Left lung (tissue), 10 donors: ENCODE results near the gene SYDE1. TPM values are rescaled to one million over a fixed set of nuclear protein-coding genes. Genes with fewer than 3 reads are reported as not detected.

Experiments used
- ATAC-seq: fragments of 200-7000 bp; cut with Tn5 transposase; one replicate; pipeline ENCODE4 v1.9.1; 2020; ENCODE audit warnings: moderate library complexity
- DNase-seq, 4 donors: peaks; one replicate each; pipeline ENCODE4 v3.0.0-alpha.2; 2013 to 2020
- H3K27ac ChIP-seq, 2 donors: fragments of 200-600 bp; sonication (generic) in 1 of 2; one replicate each; pipeline versions ENCODE4 v1.5.0 to v1.8.0; 2020 to 2021
- H3K27me3 ChIP-seq, 2 donors: fragments of 200-600 bp; sonication (generic) in 1 of 2; one replicate each; pipeline versions ENCODE4 v1.5.0 to v1.8.0; 2020 to 2021
- H3K36me3 ChIP-seq, 2 donors: fragments of 200-600 bp; sonication (generic) in 1 of 2; one replicate each; pipeline versions ENCODE4 v1.5.0 to v1.8.0; 2020 to 2021
- H3K4me1 ChIP-seq, 2 donors: fragments of 200-600 bp; one replicate each; pipeline ENCODE4 v1.8.0; 2021
- H3K4me3 ChIP-seq, 2 donors: fragments of 200-600 bp; sonication (generic) in 1 of 2; one replicate each; pipeline versions ENCODE4 v1.5.0 to v1.8.0; 2020 to 2021; ENCODE audit warnings: mild to moderate bottlenecking in 1 of 2
- H3K9me3 ChIP-seq, 2 donors: fragments of 200-600 bp; sonication (generic) in 1 of 2; one replicate each; pipeline versions ENCODE4 v1.5.0 to v1.8.0; 2020 to 2021
- intact Hi-C, 2 donors: fragments of 100-400 bp; cut with DNase I; formaldehyde crosslinking; loops; one replicate each; pipeline versions ENCODE4 v1.11.2 to v1.14.2; 2022
- polyA plus RNA-seq, 6 donors: library from polyadenylated mRNA; unstranded; fragments of 120-200 nt; gene quantifications; one replicate each; pipeline ENCODE4 v1.2.1, GENCODE V29; 2013; ENCODE audit not compliant: insufficient read length in 6 of 6
- total RNA-seq, 2 donors: library from RNA; stranded (reverse); fragmentation: NEBNext Ultra II Directional; extraction: Animal tissue kit (Norgen Biotek cat#: 25700); gene quantifications; one replicate each; pipeline ENCODE4 v1.2.1, GENCODE V29; 2021
- TF ChIP-seq, protein P1 (sequence below), 2 donors: fragments of 200-600 bp; sonication (generic) in 1 of 2; IDR thresholded peaks; one replicate each; pipeline versions ENCODE4 v1.5.0 to v1.8.0; 2021; ENCODE audit warnings: antibody characterized with exemption in 2 of 2
- donor health status: DM: no; HTN: yes; CAD: no.
- donor health status: DM: no; HTN: no; CAD: no.

SYDE1 gene
- total and polyA plus RNA-seq, 8 donors, result 16.6 to 33.8 (median 22.5) TPM

DNA sequence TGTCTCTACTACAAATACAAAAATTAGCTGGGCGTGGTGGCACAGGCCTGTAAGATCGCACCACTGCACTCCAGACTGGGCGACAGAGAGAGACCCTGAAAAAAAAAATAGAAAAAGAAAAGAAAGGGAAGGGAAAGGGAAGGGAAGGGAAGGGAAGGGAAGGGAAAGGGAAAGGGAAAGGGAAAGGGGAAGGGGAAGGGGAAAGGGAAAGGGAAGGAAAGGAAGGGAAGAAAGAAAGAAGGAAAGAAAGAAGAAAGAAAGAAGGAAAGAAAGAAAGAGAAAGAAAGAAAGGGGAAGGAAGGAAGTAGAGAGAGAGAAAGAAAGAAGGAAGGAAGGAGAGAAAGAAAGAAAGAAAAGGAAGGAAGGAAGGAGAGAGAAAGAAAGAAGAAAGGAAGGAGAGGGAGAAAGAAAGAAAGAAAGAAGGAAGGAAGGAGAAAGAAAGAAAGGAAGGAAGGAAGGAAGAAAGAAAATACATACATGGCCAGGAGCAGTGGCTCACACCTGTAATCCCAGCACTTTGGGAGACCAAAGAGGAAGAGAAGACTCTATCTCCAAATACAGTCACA lies 8.1 kb upstream of the SYDE1 start:
- Histone ChIP-seq H3K36me3 (no peaks in the 10 kb centered on the region), H3K4me3 (no peak overlapping the region), H3K9me3 (peaks cover 0 to 7% of the 10 kb centered on the region in 2 donors), H3K27ac (no peak overlapping the region), H3K27me3 (no peaks in the 10 kb centered on the region), H3K4me1 (no peaks in the 10 kb centered on the region)
- intact Hi-C loops, result loop anchor here in 1 of 2 donors (10.0 kb wide), 1 partner anchor 456 kb away; no protein-coding TSS in a partner anchor
- TF ChIP-seq, protein P1, sequence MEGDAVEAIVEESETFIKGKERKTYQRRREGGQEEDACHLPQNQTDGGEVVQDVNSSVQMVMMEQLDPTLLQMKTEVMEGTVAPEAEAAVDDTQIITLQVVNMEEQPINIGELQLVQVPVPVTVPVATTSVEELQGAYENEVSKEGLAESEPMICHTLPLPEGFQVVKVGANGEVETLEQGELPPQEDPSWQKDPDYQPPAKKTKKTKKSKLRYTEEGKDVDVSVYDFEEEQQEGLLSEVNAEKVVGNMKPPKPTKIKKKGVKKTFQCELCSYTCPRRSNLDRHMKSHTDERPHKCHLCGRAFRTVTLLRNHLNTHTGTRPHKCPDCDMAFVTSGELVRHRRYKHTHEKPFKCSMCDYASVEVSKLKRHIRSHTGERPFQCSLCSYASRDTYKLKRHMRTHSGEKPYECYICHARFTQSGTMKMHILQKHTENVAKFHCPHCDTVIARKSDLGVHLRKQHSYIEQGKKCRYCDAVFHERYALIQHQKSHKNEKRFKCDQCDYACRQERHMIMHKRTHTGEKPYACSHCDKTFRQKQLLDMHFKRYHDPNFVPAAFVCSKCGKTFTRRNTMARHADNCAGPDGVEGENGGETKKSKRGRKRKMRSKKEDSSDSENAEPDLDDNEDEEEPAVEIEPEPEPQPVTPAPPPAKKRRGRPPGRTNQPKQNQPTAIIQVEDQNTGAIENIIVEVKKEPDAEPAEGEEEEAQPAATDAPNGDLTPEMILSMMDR (IDR thresholded peaks at IDR 0.05), result no peak
- DNase-seq, result no peak
- ATAC-seq, result no peak

DNA sequence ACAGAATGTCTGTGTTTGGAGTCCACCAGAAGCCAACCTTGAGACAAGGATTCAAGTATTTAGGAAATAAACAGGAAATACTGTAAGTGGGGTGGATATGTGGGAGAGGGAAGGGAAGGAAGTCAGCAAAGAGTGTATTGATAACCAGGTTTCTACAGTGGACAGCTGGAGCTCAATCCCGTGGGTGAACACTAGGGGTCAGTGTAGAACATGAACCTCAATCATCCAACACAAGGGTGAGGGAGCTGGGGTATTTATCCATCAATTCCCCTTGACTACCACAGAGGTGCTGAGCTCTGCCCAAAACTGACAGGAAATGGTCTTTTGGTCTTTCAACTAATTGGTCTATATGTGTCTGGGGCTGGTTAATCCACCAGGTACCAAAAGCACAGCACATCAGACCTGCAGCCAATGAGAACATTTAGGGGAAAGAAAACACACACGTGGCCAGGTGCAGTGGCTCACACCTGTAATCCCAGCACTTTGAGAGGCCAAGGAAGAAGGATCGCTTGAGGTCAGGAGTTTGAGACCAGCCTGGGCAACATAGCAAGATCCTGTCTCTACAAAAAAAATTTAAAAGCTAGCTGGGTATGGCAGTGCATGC lies 5.6 kb upstream of the SYDE1 start:
- Histone ChIP-seq H3K27me3 (peaks cover 0 to 9% of the 10 kb centered on the region in 2 donors), H3K4me1 (no peaks in the 10 kb centered on the region), H3K9me3 (peaks cover 0 to 14% of the 10 kb centered on the region in 2 donors), H3K36me3 (no peaks in the 10 kb centered on the region), H3K4me3 (no peak overlapping the region), H3K27ac (no peak overlapping the region)
- intact Hi-C loops, result loop anchor here in 1 of 2 donors (5.0 kb wide), 1 partner anchor 51 kb away; no protein-coding TSS in a partner anchor
- ATAC-seq, result peak; percentile 82
- peak in 1 of 4 donors; percentile 36 for DNase-seq
- TF ChIP-seq, protein P1 (IDR thresholded peaks at IDR 0.05), result peak; percentile 67 to 76

DNA sequence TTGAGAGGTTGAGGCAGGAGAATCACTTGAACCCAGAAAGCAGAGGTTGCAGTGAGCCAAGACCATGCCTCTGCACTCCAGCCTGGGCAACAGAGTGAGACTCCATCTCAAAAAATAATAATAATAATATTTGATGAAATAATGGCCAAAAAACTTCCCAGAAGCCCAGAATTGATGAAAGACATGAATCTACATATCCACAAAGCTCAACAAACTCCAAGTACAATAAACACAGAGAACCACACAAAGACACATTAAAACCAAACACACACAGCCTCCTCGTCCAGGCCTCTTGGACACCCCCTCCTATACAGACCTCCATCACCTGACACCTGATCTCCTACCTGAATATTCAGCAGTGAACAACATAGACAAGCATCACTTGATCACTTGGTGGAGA lies 3.2 kb upstream of the SYDE1 start:
- ATAC-seq (no peak), DNase-seq (no peak)
- Histone ChIP-seq H3K36me3 (peaks cover 0 to 1% of the 10 kb centered on the region in 2 donors), H3K9me3 (peaks cover 0 to 14% of the 10 kb centered on the region in 2 donors), H3K4me1 (peaks cover 0 to 17% of the 10 kb centered on the region in 2 donors), H3K27me3 (peaks cover 0 to 32% of the 10 kb centered on the region in 2 donors), H3K27ac (no peak overlapping the region), H3K4me3 (no peak overlapping the region)
- intact Hi-C loops, result loop anchor here in 1 of 2 donors (5.0 kb wide), 1 partner anchor 48 kb away; no protein-coding TSS in a partner anchor
- TF ChIP-seq, protein P1 (IDR thresholded peaks at IDR 0.05), result no peak

DNA sequence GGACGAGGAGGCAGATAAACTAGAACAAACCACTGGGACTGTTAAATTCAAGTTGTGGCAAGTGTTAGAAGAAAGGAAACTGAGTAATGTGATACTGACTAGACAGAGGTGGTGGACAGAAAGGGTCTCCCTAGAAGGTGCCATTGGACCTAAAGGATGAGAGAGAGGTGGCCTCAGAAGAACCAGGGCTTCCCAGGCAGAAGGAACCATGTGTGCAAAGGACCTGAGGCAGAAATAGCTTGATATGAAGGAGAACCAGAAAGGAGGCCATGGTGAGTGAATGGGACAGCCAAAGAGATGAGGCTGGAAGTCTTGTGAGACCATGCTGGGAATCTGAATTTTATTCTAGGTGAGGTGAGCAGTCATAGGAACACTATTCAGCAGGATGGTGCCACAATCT lies 2.8 kb upstream of the SYDE1 start:
- Histone ChIP-seq H3K27ac (no peak overlapping the region), H3K27me3 (peaks cover 0 to 35% of the 10 kb centered on the region in 2 donors), H3K4me1 (peaks cover 0 to 17% of the 10 kb centered on the region in 2 donors), H3K36me3 (peaks cover 0 to 5% of the 10 kb centered on the region in 2 donors), H3K4me3 (no peak overlapping the region), H3K9me3 (peaks cover 0 to 14% of the 10 kb centered on the region in 2 donors)
- TF ChIP-seq, protein P1 (IDR thresholded peaks at IDR 0.05), result no peak
- no peak for DNase-seq
- intact Hi-C loops, result loop anchor here in 1 of 2 donors (5.0 kb wide), 1 partner anchor 48 kb away; no protein-coding TSS in a partner anchor
- ATAC-seq, result no peak

DNA sequence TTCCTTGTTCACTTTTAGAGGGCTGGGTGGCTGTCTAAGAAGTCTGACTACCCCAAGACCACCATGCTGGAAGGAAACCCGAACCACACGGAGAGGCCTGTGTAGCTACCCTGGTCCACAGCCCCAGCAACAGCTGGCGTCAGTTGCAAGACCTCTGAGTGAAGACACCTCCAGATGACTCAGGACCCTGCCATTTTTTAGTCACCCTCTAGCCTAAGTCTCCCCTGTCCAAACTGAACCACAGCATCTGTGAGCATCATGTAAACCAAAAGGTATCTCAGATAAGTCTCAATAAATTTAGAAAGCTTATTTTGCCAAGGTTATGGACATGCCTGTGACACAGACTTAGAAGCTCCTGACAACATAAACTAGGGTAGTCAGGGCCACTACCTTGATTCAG lies 2.2 kb upstream of the SYDE1 start:
- peaks cover 0 to 17% of the 10 kb centered on the region in 2 donors for H3K4me1 ChIP-seq
- no peak for ATAC-seq

More for the DNA sequence above, 2.2 kb upstream of the SYDE1 start:
- intact Hi-C loops, result no loop called here
- Histone ChIP-seq H3K27ac (no peak overlapping the region), H3K9me3 (peaks cover 0 to 14% of the 10 kb centered on the region in 2 donors), H3K4me3 (no peak overlapping the region), H3K27me3 (peaks cover 0 to 35% of the 10 kb centered on the region in 2 donors), H3K36me3 (peaks cover 0 to 11% of the 10 kb centered on the region in 2 donors)
- DNase-seq, result no peak
- TF ChIP-seq, protein P1 (IDR thresholded peaks at IDR 0.05), result no peak
